ENCODE measurements around the gene TM9SF1.

The TM9SF1 gene

GRCh38 chr14:24172261-24172860 is 22.9 kb downstream of the TM9SF1 start:
- no peak for TF ChIP-seq CTCF (IDR thresholded peaks at IDR 0.05)

- TF ChIP-seq CTCF (IDR thresholded peaks at IDR 0.05), result no peak
Observed at GRCh38 chr14:24171422-24172260, 23.6 kb downstream of the TM9SF1 start, which contains the start of gene REC8. Gene REC8 (plus strand): TSS chr14:24172080. CDS start chr14:24172553, 473 bp downstream.

GRCh38 chr14:24167469-24168114 is 27.6 kb downstream of the TM9SF1 start:
- TF ChIP-seq CTCF (IDR thresholded peaks at IDR 0.05), result no peak

GRCh38 chr14:24165785-24166184 is 29.5 kb downstream of the TM9SF1 start:
- TF ChIP-seq CTCF (IDR thresholded peaks at IDR 0.05), result no peak

GRCh38 chr14:24164518-24164991 is 30.7 kb downstream of the TM9SF1 start:
- no peak for TF ChIP-seq CTCF (IDR thresholded peaks at IDR 0.05)

- TF ChIP-seq CTCF (IDR thresholded peaks at IDR 0.05), result no peak
Observed at GRCh38 chr14:24162093-24162492, 33.1 kb downstream of the TM9SF1 start.
